SH-SY5Y (cell line): ENCODE measurements around the gene KCNJ6.

Source experiments
- GATA2 ChIP-seq: IDR thresholded peaks from 2 replicates; pipeline ENCODE4 v1.6.1; 2011; ENCODE audit warnings: mild to moderate bottlenecking, low read depth, low read length
- GATA3 ChIP-seq: IDR thresholded peaks from 2 replicates; pipeline ENCODE4 v1.6.1; 2011; ENCODE audit warnings: low read depth, mild to moderate bottlenecking, low read length, moderate library complexity

KCNJ6 gene

DNA sequence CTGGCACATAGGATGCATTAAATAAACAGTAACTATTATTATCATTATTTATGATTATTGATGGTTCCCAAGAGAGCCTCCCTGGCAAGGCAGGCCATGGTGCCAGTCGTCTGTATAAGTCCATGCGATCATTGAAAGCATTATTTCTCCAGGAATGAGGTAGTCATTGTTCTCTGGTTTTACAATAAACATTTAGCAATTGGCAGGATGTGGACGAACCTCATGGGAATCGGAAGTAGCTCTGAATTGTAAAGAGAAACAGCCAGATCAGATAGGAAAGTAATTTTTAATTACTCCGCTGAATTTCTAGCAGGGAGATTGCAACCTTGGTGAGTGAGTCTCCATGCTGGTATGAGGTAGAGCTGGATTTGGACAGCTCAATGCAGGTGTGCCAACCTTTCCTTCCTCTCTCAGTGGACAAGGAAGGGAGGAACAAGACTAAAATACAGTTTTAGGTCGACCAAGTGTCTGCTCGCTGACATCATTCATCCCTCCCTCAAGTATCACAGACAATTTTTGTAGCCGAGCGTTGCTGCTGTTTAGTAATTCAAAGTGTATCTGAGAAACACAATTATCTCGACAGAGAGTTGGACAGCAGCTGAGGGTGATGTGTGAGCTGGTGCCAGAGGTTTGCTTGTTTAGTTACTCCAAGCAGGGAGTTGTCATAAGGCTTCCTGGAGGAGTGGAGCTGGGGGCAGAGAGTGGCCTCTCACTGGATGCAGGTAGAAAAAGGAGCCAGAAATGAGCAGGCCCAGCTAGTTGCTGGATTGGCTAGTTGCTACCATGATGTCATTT is 250.8 kb downstream of the KCNJ6 start:
- no peak for TF ChIP-seq GATA3
- no peak for TF ChIP-seq GATA2

DNA sequence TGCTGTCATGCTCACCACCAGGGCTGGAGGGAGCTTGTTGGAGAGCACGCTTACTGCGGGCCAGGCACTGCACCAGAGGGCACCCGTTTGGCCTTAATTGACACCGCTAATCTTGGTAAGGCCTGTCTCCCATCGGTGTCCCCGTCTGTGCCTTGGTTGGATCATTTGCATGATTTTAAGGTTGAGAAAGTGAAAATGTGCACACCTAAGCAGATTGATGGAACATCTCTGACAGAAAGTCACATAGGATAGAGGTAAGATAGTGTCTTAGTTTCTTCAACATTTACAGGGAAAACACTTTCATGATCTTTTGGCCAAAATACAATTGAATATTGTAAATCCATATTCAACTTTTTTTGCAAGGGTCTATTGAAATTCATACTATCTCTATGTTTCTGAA is 255.5 kb downstream of the KCNJ6 start:
- TF ChIP-seq GATA3 (no peak), GATA2 (no peak)

DNA sequence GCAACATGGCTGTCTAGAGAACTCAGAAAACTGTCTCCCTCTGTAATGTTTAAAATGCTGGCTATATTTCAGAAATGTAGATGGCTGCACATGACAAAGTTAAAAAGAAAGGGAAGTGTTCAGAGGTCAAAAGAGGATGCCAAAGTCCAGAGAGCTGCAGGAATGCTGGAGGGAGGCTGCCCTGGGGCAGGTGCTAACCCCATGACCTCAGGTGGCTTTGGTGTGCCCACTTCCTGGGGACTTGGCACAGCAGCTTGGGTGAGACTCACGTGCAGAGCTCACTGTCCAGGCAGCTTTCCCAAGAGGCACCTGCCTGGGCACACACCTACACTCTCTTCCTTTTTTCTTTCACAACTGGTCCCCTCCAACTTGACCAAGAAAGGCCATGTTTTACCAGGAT is 256.4 kb downstream of the KCNJ6 start:
- TF ChIP-seq GATA2 (no peak), GATA3 (no peak)

DNA sequence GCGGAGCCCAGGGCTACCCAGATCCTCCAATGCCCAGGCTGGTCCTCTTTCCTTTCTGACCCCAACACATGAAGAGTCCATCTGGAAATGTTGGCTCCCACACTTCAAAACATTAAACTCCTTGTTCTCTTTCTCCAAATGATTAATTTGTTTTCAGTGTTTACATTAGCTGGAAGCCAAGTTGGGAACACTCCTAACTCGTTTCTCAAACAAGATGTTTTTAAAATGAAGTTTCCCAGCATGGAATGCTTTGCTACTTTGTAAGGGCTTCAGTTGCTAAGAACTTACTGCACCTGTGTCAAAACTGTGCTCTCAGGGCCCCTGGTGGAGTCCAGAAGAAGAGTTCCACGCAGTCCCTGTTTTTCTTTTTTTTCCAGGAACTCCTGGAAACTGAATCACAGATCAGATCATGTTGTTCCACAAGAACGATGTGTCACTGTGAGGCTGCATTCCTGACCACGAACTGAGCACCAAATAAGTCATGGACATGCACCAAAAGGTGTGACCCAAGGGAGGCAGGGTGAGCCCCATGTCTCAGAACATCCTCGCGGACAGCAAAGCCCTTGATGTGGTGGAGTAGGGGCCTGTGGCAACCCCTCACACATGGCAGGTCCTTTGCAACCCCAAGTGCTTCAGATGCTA is 257.3 kb downstream of the KCNJ6 start:
- TF ChIP-seq GATA2 (no peak), GATA3 (no peak)

DNA sequence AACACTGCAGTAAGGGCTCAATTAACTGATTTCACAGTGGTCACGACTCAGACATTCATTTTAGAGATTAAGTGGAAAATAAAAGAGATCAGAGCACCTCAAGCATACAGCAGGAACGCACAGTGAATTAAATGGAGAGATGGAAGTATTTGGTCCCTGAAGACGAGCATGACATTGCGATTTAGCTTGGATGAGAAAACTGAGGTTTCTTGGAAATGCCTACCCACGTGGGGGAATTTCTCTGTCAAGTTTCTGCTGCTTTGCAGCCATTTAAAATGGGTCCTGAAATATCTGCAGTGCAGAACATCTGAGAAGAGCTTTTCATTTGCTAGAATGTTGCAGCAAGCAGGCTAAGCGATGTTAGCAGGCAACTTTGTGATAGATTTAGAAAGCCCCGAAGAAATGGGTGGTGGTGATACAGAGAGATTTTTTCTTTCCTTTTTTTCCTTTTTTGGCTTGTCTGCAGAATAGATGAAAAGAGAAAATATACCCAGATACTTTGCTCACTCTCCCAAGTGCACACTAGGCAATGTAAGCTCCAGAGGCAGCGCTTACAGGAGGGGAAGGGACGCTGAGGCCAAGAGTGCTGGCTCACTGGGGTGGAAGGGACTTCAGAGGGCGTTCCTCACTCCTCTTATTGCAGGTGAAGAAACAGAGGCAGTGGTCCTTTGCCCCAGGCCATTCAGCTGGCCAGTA is 258.0 kb downstream of the KCNJ6 start:
- TF ChIP-seq GATA2 (no peak), GATA3 (no peak)

- no peak for TF ChIP-seq GATA2
- TF ChIP-seq GATA3: no peak
Measured at GRCh38 chr21:37656899-37657298, 259.4 kb downstream of the KCNJ6 start.

GRCh38 chr21:37655611-37656300 is 260.5 kb downstream of the KCNJ6 start:
- TF ChIP-seq GATA3 (no peak), GATA2 (no peak)

- TF ChIP-seq GATA3: no peak
- TF ChIP-seq GATA2: no peak
Measured at GRCh38 chr21:37654596-37654995, 261.7 kb downstream of the KCNJ6 start.

GRCh38 chr21:37653201-37653600 is 263.1 kb downstream of the KCNJ6 start:
- TF ChIP-seq GATA2 (no peak), GATA3 (no peak)

GRCh38 chr21:37647781-37648180 is 268.5 kb downstream of the KCNJ6 start:
- TF ChIP-seq GATA3 (no peak), GATA2 (no peak)

DNA sequence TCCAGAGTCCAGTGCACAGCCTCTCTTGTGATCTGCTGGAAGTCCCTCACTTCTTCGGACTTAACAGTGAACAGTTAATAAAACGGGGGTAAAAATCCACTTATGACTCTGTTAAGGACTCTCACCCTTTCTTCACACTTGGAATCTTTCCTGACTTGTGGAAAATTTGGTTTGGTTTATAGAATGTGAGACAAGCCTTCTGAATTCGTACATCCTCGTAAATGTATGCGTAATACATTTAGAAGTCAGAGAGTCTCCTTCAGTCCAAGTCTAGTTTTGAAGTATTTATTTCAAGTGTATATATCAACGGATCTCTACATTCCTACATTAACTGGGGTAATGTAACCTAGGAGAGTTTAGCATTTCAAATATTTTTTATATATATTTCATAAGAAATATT is 270.4 kb downstream of the KCNJ6 start:
- TF ChIP-seq GATA3 (no peak), GATA2 (no peak)

- TF ChIP-seq GATA3 (no peak), GATA2 (no peak)
Measured at GRCh38 chr21:37644636-37645035, 271.6 kb downstream of the KCNJ6 start.

- TF ChIP-seq GATA2: no peak
- no peak for TF ChIP-seq GATA3
Measured at GRCh38 chr21:37642493-37642892, 273.8 kb downstream of the KCNJ6 start.

GRCh38 chr21:37639756-37640155 is 276.5 kb downstream of the KCNJ6 start:
- TF ChIP-seq GATA3: no peak
- TF ChIP-seq GATA2: no peak
